ENCODE measurements around the gene GADL1.

GADL1 gene

DNA sequence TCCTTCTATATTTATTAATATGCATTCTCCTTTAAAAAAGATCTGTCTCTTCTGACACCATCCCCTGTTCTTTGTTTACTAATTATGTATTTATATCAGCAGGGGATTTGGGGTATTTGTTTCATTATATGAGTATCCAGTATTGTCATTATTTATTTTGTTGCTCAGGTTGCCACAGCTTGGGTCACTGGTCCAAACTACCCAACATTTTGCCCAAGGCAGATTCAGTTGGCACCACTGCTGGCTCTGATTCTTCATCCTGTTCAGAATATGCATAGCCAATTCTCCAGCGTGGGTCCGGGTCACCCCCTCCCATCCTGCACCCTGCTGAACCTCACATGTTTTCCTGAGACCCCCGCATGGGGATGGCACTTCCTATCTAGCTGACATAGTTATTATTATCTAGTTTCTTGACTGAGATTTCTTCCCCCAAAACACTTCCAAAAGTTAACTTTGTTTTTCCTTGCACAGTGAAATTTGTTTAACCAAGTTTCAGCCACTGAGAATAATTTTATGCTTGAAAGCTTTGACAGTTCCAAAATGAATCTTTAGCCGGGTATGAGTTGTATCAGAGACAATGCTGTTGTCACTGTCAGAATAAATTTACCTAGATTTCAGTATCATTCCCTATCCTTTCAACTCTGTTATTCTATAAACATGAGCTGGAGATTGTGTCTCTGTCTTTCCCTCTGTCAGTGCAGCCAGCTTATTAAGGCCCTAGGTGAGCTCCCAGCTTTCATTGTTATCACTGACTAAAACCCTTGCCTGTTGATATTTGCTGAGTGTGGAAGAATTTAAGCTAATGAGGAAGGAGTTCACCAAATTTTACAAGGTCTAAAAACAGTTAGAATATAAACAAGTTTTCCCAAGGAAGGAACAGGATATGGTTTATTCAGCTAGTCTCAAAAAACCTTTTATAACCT, 217.8 kb downstream of the GADL1 start:
- H3K36me3 ChIP-seq (replicated peaks; ENCODE audit: insufficient read depth, low read length) = peaks cover 4% of the 10 kb centered on the region
- no peak overlapping the region for H3K27ac ChIP-seq (ENCODE audit: low read length)
- H3K79me2 ChIP-seq (ENCODE audit: low read length) = no peaks in the 10 kb centered on the region
- TF ChIP-seq EZH2 (optimal IDR thresholded peaks at IDR 0.05; ENCODE audit: low read depth, low read length) (no peak), EZH2phosphoT487 (IDR thresholded peaks at IDR 0.05; ENCODE audit: low read length) (no peak), CTCF (IDR thresholded peaks at IDR 0.05; ENCODE audit: low read length) (no peak)
- no peaks in the 10 kb centered on the region for H4K20me1 ChIP-seq (ENCODE audit: insufficient read depth, low read length)
- H3K27me3 ChIP-seq (replicated peaks; ENCODE audit: insufficient read depth, low read length) = no peaks in the 10 kb centered on the region
- H3K9me2 ChIP-seq (replicated peaks; ENCODE audit: insufficient read depth, low read length) = no peaks in the 10 kb centered on the region
- no peak overlapping the region for H3K9ac ChIP-seq (ENCODE audit: low read length)
- H2AFZ ChIP-seq (ENCODE audit: low read length) = no peak overlapping the region
- no peaks in the 10 kb centered on the region for H3K9me3 ChIP-seq (replicated peaks; ENCODE audit: insufficient read depth, low read length)
- H3F3A ChIP-seq (ENCODE audit: insufficient read depth, low read length) = no peaks in the 10 kb centered on the region
- no peaks in the 10 kb centered on the region for H3K4me1 ChIP-seq (ENCODE audit: low read length)
- H3K4me2 ChIP-seq (ENCODE audit: low read depth, low read length) = no peak overlapping the region
- DNase-seq = no peak
- no peak overlapping the region for H3K4me3 ChIP-seq (ENCODE audit: low read length)
